Lung (tissue), 12 donors: ENCODE results near the gene C10orf67. TPM values are rescaled to one million over a fixed set of nuclear protein-coding genes. Genes with fewer than 3 reads are reported as not detected.

Source experiments
- ATAC-seq: fragments of 200-7000 bp; cut with Tn5 transposase; one replicate; pipeline ENCODE4 v1.9.1; 2020; ENCODE audit warnings: moderate number of reproducible peaks; ENCODE audit not compliant: insufficient read depth, low FRiP score
- DNase-seq, 3 donors: peaks; one replicate each; pipeline ENCODE4 v3.0.0-alpha.2; 2013 to 2017
- H3K27ac ChIP-seq, 2 donors: one replicate each; pipeline ENCODE4 v1.5.1; 2013; ENCODE audit warnings: mild to moderate bottlenecking in 2 of 2, moderate library complexity in 2 of 2, control low read depth in 1 of 2, inconsistent platforms in 1 of 2, low read depth in 1 of 2, low read length in 1 of 2
- H3K27me3 ChIP-seq, 3 donors: one replicate each; pipeline ENCODE4 v1.5.1; 2013; ENCODE audit warnings: low read length in 2 of 3; ENCODE audit not compliant: control insufficient read depth in 3 of 3, insufficient read depth in 3 of 3
- H3K36me3 ChIP-seq, 4 donors: one replicate each; pipeline ENCODE4 v1.5.1; 2013; ENCODE audit warnings: low read length in 4 of 4, mild to moderate bottlenecking in 1 of 4, moderate library complexity in 1 of 4; ENCODE audit not compliant: control insufficient read depth in 4 of 4, insufficient read depth in 4 of 4
- H3K4me1 ChIP-seq, 5 donors: one replicate each; pipeline ENCODE4 v1.5.1; 2013; ENCODE audit warnings: low read length in 5 of 5, mild to moderate bottlenecking in 2 of 5, moderate library complexity in 1 of 5; ENCODE audit not compliant: control insufficient read depth in 5 of 5, insufficient read depth in 5 of 5
- H3K4me3 ChIP-seq: one replicate; pipeline ENCODE4 v1.5.1; 2013; ENCODE audit warnings: mild to moderate bottlenecking, control low read depth, moderate library complexity
- H3K9ac ChIP-seq, 2 donors: one replicate each; pipeline ENCODE4 v1.5.1; 2013; ENCODE audit warnings: low read length in 2 of 2, control low read depth in 1 of 2; ENCODE audit not compliant: insufficient read depth in 1 of 2
- H3K9me3 ChIP-seq, 4 donors: one replicate each; pipeline ENCODE4 v1.5.1; 2013; ENCODE audit warnings: low read length in 3 of 4, mild to moderate bottlenecking in 1 of 4, moderate library complexity in 1 of 4; ENCODE audit not compliant: control insufficient read depth in 4 of 4, insufficient read depth in 3 of 4
- CTCF ChIP-seq: IDR thresholded peaks from 2 replicates; pipeline ENCODE4 v1.5.1; 2012; ENCODE audit warnings: mild to moderate bottlenecking; ENCODE audit errors: control extremely low read depth, extremely low read depth
- WGBS, 2 donors: extraction: QIAGEN DNeasy Blood & Tissue Kit; methylation state at CpG; one replicate each; pipeline ENCODE4 v1.1.7; 2013; 5-methylcytosine and 5-hydroxymethylcytosine counted together
- polyA plus RNA-seq, 2 donors: library from polyadenylated mRNA; stranded (reverse); fragments of 200-250 nt; gene quantifications; one replicate each; pipeline ENCODE4 v1.2.1, GENCODE V29; 2013
- total RNA-seq, 2 donors: library from RNA; depleted of rRNA in 1 of 2; stranded (reverse); fragments of >200 nt in 1 of 2; gene quantifications; one replicate each; pipeline ENCODE4 v1.2.1, GENCODE V29; 2014 to 2021
- donor health status: control.
- donor health status: control.
- donor health status: Bipolar disorder and iron deficiency.
- donor health status: healthy.
- donor health status: DM: yes; HTN: yes; CAD: no.

C10orf67 gene
- total and polyA plus RNA-seq, 4 donors = 0.33 to 2.3 (median 0.91) TPM

GRCh38 chr10:23283680-23284079 lies 60.9 kb downstream of the C10orf67 start:
- peaks cover 0 to 4% (median 0%) of the 10 kb centered on the region in 4 donors for H3K9me3 ChIP-seq
- peaks cover 3 to 9% (median 4%) of the 10 kb centered on the region in 3 donors for H3K27me3 ChIP-seq
- H3K36me3 ChIP-seq = no peaks in the 10 kb centered on the region
- 67 to 68% methylated on average over 7 of the region's 7 CpGs for WGBS, 2 donors
- H3K4me1 ChIP-seq = no peaks in the 10 kb centered on the region
- no peak for DNase-seq
- no peak overlapping the region for H3K9ac ChIP-seq
- H3K4me3 ChIP-seq = no peak overlapping the region
- H3K27ac ChIP-seq = no peak overlapping the region
- ATAC-seq = no peak
- no peak for TF ChIP-seq CTCF

GRCh38 chr10:23281044-23281433 lies 63.6 kb downstream of the C10orf67 start:
- no peak for ATAC-seq

GRCh38 chr10:23280419-23281043 lies 64.1 kb downstream of the C10orf67 start:
- 26 to 33% methylated on average over 7 of the region's 7 CpGs for WGBS, 2 donors
- Histone ChIP-seq H3K9ac (no peak overlapping the region), H3K27me3 (peaks cover 4 to 9% (median 4%) of the 10 kb centered on the region in 3 donors), H3K36me3 (no peaks in the 10 kb centered on the region), H3K4me3 (no peak overlapping the region), H3K4me1 (no peaks in the 10 kb centered on the region), H3K27ac (no peak overlapping the region), H3K9me3 (peaks cover 0 to 4% (median 0%) of the 10 kb centered on the region in 4 donors)
- DNase-seq (peak in 2 of 3 donors; percentile 6 to 12), ATAC-seq (no peak)
- TF ChIP-seq CTCF = no peak

More at GRCh38 chr10:23281044-23281433, 63.6 kb downstream of the C10orf67 start:
- no peak for DNase-seq
- Histone ChIP-seq H3K9ac (no peak overlapping the region), H3K27me3 (peaks cover 4 to 9% (median 4%) of the 10 kb centered on the region in 3 donors), H3K4me3 (no peak overlapping the region), H3K4me1 (no peaks in the 10 kb centered on the region), H3K27ac (no peak overlapping the region), H3K9me3 (peaks cover 0 to 4% (median 0%) of the 10 kb centered on the region in 4 donors), H3K36me3 (no peaks in the 10 kb centered on the region)
- TF ChIP-seq CTCF = no peak
- WGBS, 2 donors = 40 to 49% methylated on average over 6 of the region's 6 CpGs
